SK-N-MC (cell line): Measurements from ENCODE around the gene PTPRN2.

Source experiments
- DNase-seq: peaks from one replicate; pipeline ENCODE4 v3.0.0-alpha.2; 2011; ENCODE audit warnings: low read depth, low spot score
- H3K27ac ChIP-seq: fragments of 200-600 bp; sonication (generic); 2 replicates; pipeline ENCODE4 v1.5.1; 2016; ENCODE audit warnings: mixed run types
- H3K36me3 ChIP-seq: fragments of 200-600 bp; sonication (generic); 2 replicates; pipeline ENCODE4 v1.6.1; 2017; ENCODE audit warnings: antibody characterized with exemption, low read length, mixed read lengths; ENCODE audit not compliant: insufficient read depth
- H3K4me3 ChIP-seq: fragments of 200-600 bp; sonication (generic); 2 replicates; pipeline ENCODE4 v1.5.1; 2016
- H3K9ac ChIP-seq: fragments of 200-600 bp; sonication (generic); 2 replicates; pipeline ENCODE4 v1.8.0; 2017; ENCODE audit warnings: mixed run types, mixed read lengths; ENCODE audit not compliant: insufficient read length
- H3K9me3 ChIP-seq: fragments of 200-600 bp; sonication (generic); 2 replicates; pipeline ENCODE4 v1.6.1; 2017; ENCODE audit warnings: low read depth, mild to moderate bottlenecking, antibody characterized with exemption, low read length, moderate library complexity, mixed read lengths
- EZH2 ChIP-seq: fragments of 200-600 bp; sonication (generic); IDR thresholded peaks from one replicate; pipeline ENCODE4 v1.6.1; 2017; ENCODE audit warnings: antibody characterized with exemption
- FOXP2 ChIP-seq: optimal IDR thresholded peaks from 2 replicates; pipeline ENCODE3; 2011; ENCODE audit warnings: mild to moderate bottlenecking, moderate library complexity; ENCODE audit not compliant: insufficient read depth; ENCODE audit errors: extremely low read length, control extremely low read depth
- POLR2AphosphoS5 ChIP-seq: IDR thresholded peaks from 2 replicates; pipeline ENCODE4 v1.6.1; 2012; ENCODE audit warnings: mild to moderate bottlenecking, low read depth, low read length, borderline replicate concordance

Gene PTPRN2

DNA sequence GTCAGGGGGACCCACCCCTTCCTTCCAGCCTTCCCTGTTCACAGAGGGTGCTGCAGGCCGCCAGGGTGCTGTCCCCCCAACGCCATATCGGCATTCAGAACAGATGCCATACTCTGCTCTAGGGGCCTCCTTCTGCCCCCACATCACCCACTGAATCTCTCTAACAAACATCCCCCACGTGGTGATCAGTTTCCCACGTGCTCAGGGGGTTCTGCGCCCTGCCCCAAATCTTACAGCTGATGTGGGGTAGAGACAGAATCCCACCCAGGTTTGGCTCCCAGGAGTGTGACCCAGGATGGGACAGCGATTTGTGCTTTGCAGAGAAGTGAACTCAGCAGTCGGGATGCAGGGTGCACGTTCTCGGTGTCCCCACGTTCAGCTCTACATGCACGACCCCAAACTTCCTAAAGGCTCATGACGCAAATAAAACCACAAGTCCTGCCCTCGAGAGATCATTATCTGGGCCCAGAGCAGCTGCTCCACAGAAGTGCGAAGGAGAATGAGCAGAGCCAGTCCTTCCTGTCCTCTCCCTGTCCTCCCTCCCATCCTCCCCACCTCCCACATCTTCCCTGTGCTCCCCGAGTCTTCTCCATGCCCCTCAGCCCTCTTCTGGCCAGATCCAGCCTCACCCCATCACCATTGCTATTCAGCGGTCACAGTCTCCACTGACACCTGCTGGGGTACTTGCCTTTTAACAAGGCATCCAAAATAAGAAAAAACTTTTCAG lies 827.5 kb downstream of the PTPRN2 start:
- H3K9ac ChIP-seq, result no peak overlapping the region
- no peak overlapping the region for H3K4me3 ChIP-seq
- DNase-seq, result no peak
- TF ChIP-seq EZH2, result no peak
- TF ChIP-seq POLR2AphosphoS5, result no peak
- TF ChIP-seq FOXP2, result no peak
- no peak overlapping the region for H3K27ac ChIP-seq
- no peaks in the 10 kb centered on the region for H3K36me3 ChIP-seq
- no peaks in the 10 kb centered on the region for H3K9me3 ChIP-seq

DNA sequence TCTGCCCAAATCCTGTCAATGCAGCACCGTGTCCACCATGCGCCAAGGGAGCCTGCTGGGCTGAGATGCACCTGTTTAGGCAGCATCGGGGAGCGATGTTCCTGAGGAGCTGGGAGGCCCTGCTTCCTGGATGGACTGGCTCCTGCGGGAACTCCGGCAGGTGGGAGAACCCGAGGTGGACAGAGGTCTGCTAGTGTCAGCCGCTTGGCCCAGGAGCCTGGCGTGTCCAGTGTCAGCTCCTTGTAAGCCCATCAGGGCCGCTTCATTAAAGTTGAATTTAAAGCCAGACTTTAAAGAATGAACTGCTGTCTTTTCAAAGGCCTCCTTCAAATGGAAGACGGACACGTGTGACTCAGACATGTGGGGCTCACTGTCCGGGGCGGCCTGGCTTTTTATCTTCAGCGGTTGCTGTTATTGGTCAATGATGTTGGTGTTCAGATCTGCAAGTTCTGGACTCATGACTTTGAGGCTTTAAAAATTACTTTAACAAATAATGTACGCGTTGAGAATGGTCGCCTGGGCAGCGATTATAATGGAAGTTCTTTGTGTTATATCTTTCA lies 828.3 kb downstream of the PTPRN2 start:
- H3K36me3 ChIP-seq, result no peaks in the 10 kb centered on the region
- no peaks in the 10 kb centered on the region for H3K9me3 ChIP-seq
- H3K27ac ChIP-seq, result no peak overlapping the region
- H3K4me3 ChIP-seq, result no peak overlapping the region
- no peak for DNase-seq
- TF ChIP-seq EZH2, result no peak
- no peak for TF ChIP-seq FOXP2
- no peak for TF ChIP-seq POLR2AphosphoS5
- no peak overlapping the region for H3K9ac ChIP-seq

DNA sequence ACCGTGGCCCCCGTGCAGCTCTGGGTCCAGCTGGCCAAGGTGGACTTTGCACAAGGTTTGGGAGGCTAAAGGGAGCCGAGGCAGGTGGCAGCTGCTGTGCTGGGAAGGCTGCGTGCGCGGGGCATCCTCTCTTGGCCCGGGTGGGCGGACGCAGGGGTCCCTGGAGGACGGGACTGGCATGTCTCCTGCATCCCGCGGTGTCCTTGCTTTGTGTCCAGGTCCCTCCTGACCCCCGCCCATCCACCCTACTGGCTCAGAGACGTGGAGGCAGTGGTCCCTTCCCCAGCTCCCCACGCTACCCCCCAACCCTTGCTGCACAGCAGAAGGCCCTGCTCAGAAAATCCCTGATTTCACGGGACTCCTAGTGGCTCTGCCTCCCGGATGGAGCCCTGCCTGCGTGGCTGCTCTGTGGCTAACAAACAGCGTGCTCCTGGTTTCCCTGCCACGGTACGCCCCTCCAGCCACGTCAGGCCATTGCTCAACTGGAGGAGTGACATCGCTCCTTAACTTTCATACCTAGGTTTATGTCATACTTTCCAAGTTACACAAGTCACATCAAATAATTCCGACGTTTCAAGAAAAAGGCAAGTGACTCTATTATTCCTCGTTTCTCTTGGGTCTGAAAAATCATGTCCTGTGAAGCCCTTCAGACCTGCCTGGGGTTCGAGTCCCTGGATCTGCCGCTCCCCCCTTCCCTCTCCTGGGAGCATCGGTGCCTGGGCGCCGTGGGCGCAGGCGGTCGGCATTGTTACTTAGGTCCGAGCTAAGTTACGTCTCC lies 829.0 kb downstream of the PTPRN2 start:
- Histone ChIP-seq H3K9me3 (no peaks in the 10 kb centered on the region), H3K4me3 (no peak overlapping the region), H3K27ac (no peak overlapping the region), H3K9ac (no peak overlapping the region), H3K36me3 (no peaks in the 10 kb centered on the region)
- DNase-seq, result no peak
- TF ChIP-seq FOXP2 (no peak), POLR2AphosphoS5 (no peak), EZH2 (no peak)

DNA sequence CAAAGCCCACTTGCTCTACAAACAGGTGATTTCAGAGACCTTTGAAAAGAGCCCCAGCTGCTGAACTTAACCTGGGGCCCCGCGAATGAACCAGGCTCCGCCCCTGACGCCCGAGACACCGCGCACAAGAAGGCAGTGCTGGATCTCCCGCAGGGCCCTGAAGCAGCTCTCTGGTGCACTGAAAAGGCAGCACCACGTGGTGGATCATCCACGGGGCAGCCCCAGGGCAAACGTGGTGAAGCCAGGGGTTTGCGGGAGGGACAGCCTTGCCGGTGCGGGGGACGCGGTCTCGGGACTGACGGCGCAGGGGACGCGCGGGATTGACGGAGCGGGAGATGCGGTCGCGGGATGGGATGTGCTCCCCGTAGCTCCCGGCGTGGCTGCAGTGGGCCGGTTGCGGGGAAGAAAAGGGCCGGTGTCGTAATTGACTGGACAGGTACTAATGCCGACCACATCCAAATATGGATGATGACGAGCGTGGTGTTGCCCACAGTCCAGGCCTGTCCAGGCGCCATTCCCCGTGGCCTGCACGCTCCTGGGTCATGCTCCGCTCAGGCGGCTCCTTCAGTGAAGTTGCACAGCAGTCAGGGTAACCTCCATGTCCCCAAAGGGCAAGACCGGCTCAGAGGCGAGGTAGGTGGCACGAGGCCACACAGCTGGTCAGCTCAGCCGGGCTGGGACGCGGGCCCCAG lies 829.7 kb downstream of the PTPRN2 start:
- Histone ChIP-seq H3K27ac (no peak overlapping the region), H3K9ac (no peak overlapping the region), H3K4me3 (no peak overlapping the region), H3K36me3 (no peaks in the 10 kb centered on the region), H3K9me3 (no peaks in the 10 kb centered on the region)
- TF ChIP-seq FOXP2 (no peak), EZH2 (no peak), POLR2AphosphoS5 (no peak)
- no peak for DNase-seq

DNA sequence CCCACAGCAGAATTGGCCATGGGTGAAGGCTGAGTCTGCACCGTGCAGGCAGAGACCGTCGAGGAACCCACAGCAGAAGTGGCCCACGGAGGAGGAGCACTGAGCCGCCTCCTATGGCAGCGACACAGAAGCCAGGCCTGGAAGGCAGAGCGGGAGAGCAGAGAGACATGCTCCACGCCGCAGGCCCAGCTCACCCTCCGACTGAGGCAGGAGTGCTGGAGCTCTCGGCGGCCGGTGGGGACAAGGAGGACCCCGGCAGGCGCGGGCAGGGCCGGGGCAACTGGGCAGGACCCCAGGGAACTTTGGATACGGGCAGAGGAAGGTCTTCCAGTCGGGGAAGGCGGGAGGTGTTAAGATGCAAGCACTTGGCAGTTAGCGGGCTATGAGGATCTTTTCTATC lies 830.4 kb downstream of the PTPRN2 start:
- H3K27ac ChIP-seq, result no peak overlapping the region
- no peak overlapping the region for H3K4me3 ChIP-seq
- no peak for DNase-seq
- no peak for TF ChIP-seq FOXP2
- no peak for TF ChIP-seq POLR2AphosphoS5
- no peak for TF ChIP-seq EZH2
- no peaks in the 10 kb centered on the region for H3K36me3 ChIP-seq
- no peaks in the 10 kb centered on the region for H3K9me3 ChIP-seq
- no peak overlapping the region for H3K9ac ChIP-seq

DNA sequence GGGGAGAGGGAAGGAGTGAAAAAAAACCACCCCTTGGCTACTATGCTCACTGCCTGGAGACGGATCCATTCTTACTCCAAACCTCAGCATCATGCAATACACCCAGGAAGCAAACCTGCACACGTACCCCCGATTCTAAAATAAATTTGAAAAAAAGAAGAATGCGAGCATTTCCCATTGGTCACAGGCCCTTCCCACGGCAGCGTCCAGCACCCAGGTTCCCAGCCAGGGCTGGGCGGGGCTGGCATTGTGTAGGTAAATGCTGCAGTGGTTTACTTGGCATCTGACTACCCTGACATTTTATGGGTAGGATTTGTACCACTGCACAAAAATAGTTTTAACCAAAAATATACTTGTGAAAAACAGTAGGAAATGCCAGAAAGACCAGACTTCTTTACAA lies 831.9 kb downstream of the PTPRN2 start:
- no peak for DNase-seq
- Histone ChIP-seq H3K36me3 (no peaks in the 10 kb centered on the region), H3K4me3 (no peak overlapping the region), H3K9ac (no peak overlapping the region), H3K9me3 (no peaks in the 10 kb centered on the region), H3K27ac (no peak overlapping the region)
- TF ChIP-seq FOXP2, result no peak
- TF ChIP-seq EZH2, result no peak
- TF ChIP-seq POLR2AphosphoS5, result no peak

DNA sequence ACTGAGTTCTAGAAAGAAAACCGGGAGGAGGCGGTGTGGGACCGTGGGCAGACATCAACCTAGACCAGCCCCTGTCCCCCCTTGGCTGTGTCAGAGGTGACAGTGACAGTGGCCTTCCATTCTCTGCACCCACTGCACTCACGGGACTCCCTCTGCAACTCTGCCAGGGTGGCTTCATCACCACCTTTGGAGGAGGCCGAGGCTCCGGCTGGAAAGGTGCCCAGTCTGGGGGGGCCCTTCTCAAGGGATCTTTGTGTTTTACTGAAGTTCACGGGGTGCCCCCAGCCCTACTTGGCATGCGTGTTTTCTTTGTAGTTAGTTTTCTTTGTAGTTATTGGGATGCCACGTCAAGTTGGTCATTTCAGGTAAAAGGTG lies 833.2 kb downstream of the PTPRN2 start:
- H3K27ac ChIP-seq, result no peak overlapping the region
- no peak overlapping the region for H3K4me3 ChIP-seq
- no peak overlapping the region for H3K9ac ChIP-seq
- TF ChIP-seq FOXP2 (no peak), EZH2 (no peak)
- no peaks in the 10 kb centered on the region for H3K9me3 ChIP-seq
- DNase-seq, result no peak
- H3K36me3 ChIP-seq, result no peaks in the 10 kb centered on the region

DNA sequence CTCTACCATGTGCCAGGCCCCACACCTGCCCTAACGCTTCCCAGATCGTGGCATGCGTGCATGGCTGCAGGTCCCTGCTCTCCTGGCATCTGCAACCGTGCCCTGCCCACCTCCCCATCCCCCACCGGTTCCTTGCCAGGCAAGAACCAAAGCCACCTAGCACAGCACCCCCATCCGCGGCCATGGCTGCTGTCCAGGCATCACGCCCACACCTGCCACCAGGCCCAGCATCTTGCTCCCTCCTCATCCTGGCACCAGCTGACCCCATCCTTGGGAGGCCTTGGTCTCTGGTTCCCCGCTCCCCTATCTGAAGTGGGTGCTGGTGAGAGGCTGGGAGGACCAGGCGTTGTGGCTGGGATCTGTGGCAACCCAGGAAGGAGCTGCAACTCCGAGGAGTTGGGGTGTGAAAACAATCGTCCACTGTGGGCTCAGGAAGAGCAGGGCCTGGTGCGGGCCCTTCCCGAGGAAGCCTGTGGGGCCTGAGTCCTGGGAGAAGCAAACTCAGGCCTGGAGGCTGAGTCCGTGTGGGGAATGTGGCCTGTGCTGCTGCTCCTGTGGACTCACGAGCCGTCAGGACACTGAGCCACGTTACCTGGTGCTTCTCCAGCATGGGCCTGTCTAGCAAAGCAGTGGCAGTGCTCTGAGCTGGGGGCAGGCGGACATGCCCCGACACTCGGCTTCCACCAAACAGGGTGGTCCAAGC lies 833.8 kb downstream of the PTPRN2 start:
- Histone ChIP-seq H3K9ac (no peak overlapping the region), H3K27ac (no peak overlapping the region), H3K9me3 (no peaks in the 10 kb centered on the region), H3K4me3 (no peak overlapping the region), H3K36me3 (no peaks in the 10 kb centered on the region)
- no peak for DNase-seq
- TF ChIP-seq EZH2 (no peak), POLR2AphosphoS5 (no peak), FOXP2 (no peak)
